ENCODE results near the gene KLF9. TPM values are rescaled to one million over a fixed set of nuclear protein-coding genes. Genes with fewer than 3 reads are reported as not detected.

The KLF9 gene
- total and polyA plus RNA-seq, 9 of the 15 experiments (the other 6 are each of a cell fraction or from before 2014, with no cell fraction given), result 3.3 to 11.9 (median 6.9) TPM

DNA sequence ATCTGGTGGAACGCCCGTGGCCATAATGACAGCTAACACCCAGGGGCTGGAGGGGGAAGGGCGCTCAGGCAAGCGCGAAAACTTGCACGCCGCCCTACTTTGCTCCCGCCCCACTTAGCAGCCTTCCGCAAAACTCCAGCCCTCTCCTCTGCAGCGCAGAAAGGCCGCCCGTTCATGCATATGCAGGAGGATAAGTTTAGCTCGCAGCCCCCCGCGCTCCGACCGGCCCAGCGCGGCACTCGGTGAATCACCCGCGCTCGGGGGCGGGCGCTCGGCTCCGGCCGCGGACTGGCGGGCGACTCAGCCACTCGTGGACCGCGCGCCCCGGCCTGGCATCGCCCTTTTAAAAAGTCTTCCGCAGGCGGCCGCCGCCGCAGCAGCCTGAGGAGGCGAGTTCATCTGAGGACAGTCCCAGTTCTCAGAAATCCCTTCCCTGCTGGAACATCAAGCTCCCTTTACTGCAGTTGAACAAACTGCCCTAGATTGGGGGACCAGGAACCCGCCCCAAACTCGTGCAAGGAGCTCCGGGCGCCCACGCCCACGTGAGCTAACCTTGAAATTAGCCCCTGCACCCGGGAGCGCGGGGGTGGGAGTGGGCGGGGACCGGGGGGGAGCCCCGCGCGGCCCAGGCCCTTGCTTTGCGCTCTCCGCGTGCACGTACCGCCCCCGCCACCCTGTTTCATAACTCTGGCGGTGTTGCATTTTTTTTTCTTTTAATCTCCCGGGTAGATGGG, 4.5 kb upstream of the KLF9 start (continued):
- TF ChIP-seq MYC (IDR thresholded peaks at IDR 0.05; ENCODE audit: low read depth, low read length) (peak; percentile 65; the same call in 1 of the 2 replicates), MYC (CRISPR knock-in tag; IDR thresholded peaks at IDR 0.05; ENCODE audit: borderline replicate concordance, low read depth) (no peak), NFRKB (IDR thresholded peaks at IDR 0.05; ENCODE audit: low read depth) (no peak), TAF1 (IDR thresholded peaks at IDR 0.05; ENCODE audit: control insufficient read depth, extremely low read depth, insufficient read depth, low read length, severe bottlenecking) (peak; percentile 65), FOXJ2 (tag; IDR thresholded peaks at IDR 0.05) (no peak), IFI16 (CRISPR knock-in tag; IDR thresholded peaks at IDR 0.05) (no peak), NR2C1 (IDR thresholded peaks at IDR 0.05) (no peak), NR2C1 (tag; IDR thresholded peaks at IDR 0.05) (no peak), PTTG1 (tag; IDR thresholded peaks at IDR 0.05; ENCODE audit: low read depth) (no peak), CEBPB (tag; IDR thresholded peaks at IDR 0.05) (peak; percentile 65), ZNF707 (CRISPR knock-in tag; conservative IDR thresholded peaks at IDR 0.05) (no peak), HMG20A (CRISPR knock-in tag; conservative IDR thresholded peaks at IDR 0.05) (no peak)
- TF ChIP-seq, protein P1, sequence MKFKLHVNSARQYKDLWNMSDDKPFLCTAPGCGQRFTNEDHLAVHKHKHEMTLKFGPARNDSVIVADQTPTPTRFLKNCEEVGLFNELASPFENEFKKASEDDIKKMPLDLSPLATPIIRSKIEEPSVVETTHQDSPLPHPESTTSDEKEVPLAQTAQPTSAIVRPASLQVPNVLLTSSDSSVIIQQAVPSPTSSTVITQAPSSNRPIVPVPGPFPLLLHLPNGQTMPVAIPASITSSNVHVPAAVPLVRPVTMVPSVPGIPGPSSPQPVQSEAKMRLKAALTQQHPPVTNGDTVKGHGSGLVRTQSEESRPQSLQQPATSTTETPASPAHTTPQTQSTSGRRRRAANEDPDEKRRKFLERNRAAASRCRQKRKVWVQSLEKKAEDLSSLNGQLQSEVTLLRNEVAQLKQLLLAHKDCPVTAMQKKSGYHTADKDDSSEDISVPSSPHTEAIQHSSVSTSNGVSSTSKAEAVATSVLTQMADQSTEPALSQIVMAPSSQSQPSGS (CRISPR knock-in tag; IDR thresholded peaks at IDR 0.05), result no peak
- TF ChIP-seq, protein P2, sequence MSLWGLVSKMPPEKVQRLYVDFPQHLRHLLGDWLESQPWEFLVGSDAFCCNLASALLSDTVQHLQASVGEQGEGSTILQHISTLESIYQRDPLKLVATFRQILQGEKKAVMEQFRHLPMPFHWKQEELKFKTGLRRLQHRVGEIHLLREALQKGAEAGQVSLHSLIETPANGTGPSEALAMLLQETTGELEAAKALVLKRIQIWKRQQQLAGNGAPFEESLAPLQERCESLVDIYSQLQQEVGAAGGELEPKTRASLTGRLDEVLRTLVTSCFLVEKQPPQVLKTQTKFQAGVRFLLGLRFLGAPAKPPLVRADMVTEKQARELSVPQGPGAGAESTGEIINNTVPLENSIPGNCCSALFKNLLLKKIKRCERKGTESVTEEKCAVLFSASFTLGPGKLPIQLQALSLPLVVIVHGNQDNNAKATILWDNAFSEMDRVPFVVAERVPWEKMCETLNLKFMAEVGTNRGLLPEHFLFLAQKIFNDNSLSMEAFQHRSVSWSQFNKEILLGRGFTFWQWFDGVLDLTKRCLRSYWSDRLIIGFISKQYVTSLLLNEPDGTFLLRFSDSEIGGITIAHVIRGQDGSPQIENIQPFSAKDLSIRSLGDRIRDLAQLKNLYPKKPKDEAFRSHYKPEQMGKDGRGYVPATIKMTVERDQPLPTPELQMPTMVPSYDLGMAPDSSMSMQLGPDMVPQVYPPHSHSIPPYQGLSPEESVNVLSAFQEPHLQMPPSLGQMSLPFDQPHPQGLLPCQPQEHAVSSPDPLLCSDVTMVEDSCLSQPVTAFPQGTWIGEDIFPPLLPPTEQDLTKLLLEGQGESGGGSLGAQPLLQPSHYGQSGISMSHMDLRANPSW (CRISPR knock-in tag; IDR thresholded peaks at IDR 0.05), result no peak
- TF ChIP-seq, protein P3, sequence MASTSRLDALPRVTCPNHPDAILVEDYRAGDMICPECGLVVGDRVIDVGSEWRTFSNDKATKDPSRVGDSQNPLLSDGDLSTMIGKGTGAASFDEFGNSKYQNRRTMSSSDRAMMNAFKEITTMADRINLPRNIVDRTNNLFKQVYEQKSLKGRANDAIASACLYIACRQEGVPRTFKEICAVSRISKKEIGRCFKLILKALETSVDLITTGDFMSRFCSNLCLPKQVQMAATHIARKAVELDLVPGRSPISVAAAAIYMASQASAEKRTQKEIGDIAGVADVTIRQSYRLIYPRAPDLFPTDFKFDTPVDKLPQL (IDR thresholded peaks at IDR 0.05; ENCODE audit: extremely low read depth, insufficient read length), result no peak
- TF ChIP-seq, protein P4, sequence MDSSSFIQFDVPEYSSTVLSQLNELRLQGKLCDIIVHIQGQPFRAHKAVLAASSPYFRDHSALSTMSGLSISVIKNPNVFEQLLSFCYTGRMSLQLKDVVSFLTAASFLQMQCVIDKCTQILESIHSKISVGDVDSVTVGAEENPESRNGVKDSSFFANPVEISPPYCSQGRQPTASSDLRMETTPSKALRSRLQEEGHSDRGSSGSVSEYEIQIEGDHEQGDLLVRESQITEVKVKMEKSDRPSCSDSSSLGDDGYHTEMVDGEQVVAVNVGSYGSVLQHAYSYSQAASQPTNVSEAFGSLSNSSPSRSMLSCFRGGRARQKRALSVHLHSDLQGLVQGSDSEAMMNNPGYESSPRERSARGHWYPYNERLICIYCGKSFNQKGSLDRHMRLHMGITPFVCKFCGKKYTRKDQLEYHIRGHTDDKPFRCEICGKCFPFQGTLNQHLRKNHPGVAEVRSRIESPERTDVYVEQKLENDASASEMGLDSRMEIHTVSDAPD (CRISPR knock-in tag; IDR thresholded peaks at IDR 0.05), result no peak
